ENCODE measurements around the gene PRKCI.

DNA sequence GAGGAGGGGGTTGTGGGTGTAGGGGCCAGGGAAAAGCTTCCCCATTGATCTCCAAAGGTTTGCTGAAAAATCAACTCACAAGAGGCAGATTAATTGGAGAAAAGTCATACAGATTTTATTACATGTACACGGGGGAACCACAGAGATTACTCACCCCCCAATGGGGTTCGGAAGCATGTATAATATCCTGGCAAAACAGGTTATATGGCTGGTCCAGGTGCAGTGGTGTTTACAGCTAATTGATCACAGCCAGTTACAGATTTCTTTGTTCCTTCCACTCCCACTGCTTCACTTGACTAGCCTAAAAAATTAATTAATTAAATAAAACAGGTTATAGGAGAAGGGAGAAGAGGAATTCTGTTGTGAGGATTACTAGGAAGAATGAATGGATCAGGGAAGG, 22.4 kb downstream of the PRKCI start:
- TF ChIP-seq, protein P1, sequence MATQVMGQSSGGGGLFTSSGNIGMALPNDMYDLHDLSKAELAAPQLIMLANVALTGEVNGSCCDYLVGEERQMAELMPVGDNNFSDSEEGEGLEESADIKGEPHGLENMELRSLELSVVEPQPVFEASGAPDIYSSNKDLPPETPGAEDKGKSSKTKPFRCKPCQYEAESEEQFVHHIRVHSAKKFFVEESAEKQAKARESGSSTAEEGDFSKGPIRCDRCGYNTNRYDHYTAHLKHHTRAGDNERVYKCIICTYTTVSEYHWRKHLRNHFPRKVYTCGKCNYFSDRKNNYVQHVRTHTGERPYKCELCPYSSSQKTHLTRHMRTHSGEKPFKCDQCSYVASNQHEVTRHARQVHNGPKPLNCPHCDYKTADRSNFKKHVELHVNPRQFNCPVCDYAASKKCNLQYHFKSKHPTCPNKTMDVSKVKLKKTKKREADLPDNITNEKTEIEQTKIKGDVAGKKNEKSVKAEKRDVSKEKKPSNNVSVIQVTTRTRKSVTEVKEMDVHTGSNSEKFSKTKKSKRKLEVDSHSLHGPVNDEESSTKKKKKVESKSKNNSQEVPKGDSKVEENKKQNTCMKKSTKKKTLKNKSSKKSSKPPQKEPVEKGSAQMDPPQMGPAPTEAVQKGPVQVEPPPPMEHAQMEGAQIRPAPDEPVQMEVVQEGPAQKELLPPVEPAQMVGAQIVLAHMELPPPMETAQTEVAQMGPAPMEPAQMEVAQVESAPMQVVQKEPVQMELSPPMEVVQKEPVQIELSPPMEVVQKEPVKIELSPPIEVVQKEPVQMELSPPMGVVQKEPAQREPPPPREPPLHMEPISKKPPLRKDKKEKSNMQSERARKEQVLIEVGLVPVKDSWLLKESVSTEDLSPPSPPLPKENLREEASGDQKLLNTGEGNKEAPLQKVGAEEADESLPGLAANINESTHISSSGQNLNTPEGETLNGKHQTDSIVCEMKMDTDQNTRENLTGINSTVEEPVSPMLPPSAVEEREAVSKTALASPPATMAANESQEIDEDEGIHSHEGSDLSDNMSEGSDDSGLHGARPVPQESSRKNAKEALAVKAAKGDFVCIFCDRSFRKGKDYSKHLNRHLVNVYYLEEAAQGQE (IDR thresholded peaks at IDR 0.05): no peak
- TF ChIP-seq, protein P2, sequence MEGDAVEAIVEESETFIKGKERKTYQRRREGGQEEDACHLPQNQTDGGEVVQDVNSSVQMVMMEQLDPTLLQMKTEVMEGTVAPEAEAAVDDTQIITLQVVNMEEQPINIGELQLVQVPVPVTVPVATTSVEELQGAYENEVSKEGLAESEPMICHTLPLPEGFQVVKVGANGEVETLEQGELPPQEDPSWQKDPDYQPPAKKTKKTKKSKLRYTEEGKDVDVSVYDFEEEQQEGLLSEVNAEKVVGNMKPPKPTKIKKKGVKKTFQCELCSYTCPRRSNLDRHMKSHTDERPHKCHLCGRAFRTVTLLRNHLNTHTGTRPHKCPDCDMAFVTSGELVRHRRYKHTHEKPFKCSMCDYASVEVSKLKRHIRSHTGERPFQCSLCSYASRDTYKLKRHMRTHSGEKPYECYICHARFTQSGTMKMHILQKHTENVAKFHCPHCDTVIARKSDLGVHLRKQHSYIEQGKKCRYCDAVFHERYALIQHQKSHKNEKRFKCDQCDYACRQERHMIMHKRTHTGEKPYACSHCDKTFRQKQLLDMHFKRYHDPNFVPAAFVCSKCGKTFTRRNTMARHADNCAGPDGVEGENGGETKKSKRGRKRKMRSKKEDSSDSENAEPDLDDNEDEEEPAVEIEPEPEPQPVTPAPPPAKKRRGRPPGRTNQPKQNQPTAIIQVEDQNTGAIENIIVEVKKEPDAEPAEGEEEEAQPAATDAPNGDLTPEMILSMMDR (IDR thresholded peaks at IDR 0.05; ENCODE audit: low read depth, low read length, missing input control): no peak
- TF ChIP-seq, protein P3, sequence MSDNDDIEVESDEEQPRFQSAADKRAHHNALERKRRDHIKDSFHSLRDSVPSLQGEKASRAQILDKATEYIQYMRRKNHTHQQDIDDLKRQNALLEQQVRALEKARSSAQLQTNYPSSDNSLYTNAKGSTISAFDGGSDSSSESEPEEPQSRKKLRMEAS (IDR thresholded peaks at IDR 0.05): no peak
- no peak for TF ChIP-seq TAF1 (conservative IDR thresholded peaks at IDR 0.05)
